ENCODE results near the gene FNDC1.

The FNDC1 gene

DNA sequence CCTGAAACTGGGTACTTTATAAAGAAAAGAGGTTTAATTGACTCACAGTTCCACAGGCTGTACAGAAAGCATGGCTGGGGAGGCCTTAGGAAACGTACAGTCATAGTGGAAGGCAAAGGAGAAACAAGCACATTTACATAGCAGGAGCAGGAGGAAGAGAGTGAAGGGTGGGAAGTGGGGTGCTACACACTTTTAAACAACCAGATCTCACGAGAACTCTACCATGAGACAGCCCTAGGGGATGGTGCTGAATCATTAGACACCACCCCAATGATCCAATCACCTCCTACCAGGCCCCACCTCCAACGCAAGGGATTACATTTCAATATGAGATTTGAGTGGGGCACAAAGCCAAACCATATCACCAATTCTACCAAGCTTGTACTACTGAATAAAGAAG, 7.4 kb upstream of the FNDC1 start:
- DNase-seq (ENCODE audit: low read depth in 2 of 2) = no peak

DNA sequence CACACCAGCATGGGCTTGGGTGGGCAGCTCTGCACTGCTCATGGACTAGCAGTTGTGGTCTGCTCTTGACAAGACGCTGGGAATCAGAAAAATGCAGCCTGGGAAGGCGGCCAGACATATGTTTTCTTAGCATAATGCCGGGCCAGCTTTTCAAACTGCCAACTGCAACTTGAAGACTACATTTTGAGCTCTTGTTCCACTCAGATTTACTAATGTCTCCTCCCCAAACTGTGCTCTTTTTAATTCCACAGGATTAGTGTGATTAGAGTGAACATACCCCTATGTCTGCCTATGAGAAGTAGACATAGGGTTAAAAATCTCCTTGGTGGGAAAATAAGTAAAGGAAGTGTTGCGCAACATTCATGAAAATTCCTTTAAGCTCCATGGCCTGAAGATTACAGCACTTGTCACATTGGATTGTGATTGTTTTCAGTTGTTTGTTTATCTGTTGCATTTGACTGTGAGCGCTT, 5.3 kb upstream of the FNDC1 start:
- no peak for DNase-seq (ENCODE audit: low read depth in 2 of 2)

DNA sequence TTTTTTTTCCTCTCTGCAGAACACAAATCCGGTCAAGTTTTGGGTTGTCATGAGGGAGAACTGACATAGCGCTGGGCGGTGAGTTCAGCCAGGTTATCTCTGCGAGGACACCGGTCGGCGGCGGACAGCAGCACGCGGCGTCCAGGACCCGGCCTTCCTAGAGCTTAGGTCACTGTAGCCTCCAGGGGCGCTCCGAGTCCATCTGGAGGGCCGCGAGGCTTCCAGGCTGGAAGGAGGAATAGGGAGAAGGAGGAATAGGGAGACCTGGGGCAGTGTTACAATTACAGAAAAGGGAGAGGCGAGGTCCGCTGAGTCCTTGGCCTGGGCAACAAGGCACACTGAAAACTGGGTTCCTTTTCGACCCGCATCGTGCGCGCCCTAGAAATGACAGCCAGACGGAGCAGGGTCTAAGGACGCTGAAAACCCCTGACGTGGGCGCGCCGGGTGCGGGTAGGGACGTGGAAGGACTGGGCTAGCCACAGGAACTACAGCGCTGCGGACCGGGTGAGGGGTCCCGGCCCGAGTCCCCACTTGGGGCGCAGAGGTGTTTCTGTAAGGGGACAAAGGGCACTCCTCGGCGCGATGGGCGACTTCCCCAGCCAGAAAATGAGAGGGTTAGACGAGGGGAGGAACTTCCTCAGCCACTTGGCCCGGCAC, 536 bp upstream of the FNDC1 start:
- no peak for DNase-seq (ENCODE audit: low read depth in 2 of 2)

DNA sequence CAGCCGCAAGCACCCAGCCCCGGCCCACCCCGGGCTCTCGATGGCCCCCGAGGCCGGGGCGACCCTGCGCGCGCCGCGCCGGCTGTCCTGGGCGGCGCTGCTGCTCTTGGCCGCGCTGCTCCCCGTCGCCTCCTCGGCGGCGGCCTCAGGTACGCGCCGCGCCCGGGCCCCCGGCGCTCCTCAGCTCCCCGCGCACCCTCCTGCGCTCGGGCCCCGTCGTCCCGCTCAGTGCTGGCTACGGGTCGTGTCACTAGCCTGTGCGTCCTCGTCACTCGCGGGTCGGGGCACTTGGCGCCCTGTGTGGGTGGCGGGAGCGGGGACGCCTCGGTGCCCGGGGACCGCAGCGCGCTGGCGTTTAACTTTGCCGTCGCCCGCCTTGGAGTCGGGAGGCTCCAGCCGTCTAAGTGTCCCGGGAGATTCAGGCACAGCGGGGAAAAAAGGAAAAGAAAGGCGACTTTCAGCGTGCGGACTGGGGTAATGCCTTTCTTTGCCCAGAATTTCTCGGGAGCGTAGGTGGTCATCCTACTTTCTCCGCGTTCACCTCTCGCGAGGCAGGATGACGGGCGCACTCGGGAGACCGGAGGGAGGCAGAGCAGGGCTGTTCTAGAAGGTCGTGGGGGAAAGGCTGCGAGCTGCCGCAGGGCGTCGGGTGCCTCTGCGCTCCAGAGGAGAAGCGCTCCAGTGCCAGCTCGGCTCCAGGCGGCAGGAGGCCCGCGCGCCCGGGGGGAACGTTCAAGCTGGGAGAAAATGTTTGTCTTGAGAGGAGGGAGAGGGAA, 545 bp downstream of the FNDC1 start:
- no peak for DNase-seq (ENCODE audit: low read depth in 2 of 2)

DNA sequence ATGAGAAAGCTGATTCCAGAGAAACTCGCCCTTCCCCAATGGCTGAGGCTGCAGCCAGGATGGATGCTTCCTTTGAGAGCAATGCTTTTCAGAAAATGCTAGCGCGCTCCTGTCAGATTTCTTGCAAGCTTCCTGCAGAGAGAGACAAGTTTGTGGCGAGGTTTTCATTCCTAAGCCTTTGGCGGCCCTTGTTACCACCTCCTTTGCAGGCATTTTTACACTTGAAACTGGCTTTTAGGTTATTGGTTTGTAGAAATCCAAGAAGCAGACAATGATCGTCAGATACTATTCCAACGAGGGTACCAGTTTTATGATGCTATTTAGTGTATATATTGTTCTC, 1.1 kb downstream of the FNDC1 start:
- no peak for DNase-seq (ENCODE audit: low read depth in 2 of 2)

DNA sequence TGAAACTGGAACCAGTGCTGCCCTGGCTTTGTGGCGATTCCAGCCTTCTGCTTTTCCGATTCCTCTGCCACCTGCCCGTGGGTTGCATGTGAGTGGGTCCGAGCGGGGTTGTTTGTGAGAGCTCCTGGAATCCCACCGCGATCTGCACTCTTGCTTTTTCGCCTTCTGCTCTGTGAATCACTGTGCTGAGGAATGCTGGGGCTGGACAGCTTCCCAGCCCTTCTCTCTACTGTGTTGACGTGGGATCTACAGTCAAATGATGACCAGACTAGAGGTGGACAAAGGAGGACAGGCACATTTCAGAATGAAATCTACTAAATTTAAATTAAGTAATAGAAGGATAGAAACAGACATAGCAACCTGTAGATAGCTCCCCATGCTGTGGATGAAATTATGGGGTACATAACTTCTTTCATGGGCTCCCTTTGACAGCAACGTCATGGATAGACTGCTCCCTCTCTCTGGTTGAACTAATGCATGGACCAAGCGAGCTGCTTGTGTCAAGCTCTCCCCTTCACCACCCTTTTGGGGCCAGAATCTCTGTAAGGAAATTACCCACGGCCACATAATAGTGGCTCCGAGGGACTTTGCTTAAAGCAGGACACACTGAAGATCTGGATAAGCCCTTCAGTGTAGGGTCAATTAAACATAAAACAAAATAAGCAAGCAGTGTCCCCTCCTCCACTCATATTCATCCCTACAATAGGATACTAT, 2.0 kb downstream of the FNDC1 start:
- DNase-seq (ENCODE audit: low read depth in 2 of 2) = no peak

DNA sequence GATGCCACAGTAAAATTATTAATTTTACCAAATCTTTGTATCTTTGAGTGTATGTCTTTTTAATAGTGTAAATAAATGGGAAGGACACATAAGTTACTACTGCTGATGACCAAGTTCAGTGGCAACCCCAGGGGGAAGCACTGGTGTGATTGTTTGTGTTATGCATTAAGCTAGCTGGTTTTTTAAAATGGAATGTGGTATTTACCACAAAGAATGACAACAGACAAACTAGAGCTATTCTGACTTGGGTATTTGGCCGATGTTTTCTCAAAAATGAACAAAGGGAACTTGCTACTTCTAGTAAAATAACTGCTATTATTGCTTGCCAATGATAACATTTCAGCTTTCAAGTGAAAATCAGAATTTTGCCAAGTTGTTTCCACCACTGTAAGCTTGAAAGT, 2.9 kb downstream of the FNDC1 start:
- no peak for DNase-seq (ENCODE audit: low read depth in 2 of 2)

DNA sequence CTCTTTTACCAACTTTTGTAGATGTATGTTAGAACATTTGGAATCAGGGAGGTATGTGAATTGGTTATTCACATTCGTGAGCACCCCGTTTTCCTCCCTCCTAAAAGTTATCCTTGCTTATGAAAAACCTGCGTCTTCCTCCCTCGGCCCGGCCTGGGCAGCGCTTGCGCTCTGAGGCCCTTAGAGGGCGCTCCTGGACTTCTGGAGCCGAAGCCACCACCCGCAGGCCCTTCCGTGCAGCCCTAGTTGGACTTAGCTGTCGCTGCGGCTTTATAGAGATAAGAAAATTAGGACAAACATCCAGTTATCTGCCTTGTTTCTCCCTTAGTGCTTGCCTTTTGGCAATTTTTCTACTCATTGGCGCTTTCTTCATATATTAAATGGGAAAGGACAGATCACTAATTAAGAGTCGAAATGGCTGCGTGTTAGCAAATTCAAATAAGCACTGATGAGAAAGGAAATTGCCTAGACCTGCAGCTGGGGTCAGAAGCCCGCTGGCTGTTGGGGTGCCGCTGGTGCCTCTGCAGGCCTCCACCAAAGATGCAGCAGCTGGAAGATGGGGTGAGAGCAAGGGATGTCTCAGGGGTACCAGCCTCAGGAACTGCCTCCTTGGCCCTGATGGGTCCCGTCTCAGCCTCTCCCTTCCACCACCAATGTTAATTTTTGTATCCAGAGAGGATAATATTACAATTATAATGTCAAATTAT, 5.2 kb downstream of the FNDC1 start:
- peak; percentile 18 to 43 for DNase-seq (ENCODE audit: low read depth in 2 of 2)

DNA sequence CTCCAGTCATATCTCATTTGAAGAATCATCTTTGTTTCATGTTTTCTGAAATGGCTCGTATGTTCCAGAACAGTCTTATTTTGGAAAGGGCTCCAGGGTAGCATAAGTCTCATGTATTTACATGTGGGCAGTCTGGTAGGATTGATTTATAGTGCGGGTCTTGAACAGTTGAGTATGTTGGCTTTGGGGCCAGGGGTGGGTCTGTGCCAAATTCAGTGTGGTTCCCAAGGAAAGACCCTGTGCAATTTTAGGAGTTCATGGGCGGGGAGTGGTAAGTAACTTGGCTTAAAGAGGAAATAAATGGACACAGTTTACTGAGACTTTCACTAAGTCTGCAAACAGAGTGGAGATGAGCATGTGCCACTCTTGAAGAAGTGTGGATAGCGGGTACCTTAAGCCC, 7.7 kb downstream of the FNDC1 start:
- DNase-seq (ENCODE audit: low read depth in 2 of 2) = no peak

DNA sequence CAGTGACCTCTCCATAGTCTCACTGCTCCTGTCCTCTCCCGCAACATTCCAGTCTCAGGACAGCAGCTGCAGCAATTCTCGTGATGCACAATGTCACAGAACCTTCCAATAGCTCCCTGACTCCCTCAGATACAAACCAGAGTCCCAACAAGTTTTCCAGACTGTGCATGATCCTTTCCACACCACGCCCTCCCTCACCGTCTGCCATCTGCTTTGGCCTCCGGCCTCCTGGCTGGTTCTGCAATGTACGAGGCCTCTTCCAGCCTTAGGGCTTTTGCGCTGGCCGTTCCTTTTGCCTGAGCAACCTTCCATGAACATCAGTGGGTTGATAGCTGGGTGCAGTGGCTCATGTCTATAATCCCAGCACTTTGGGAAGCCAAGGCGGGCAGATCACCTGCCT, 9.6 kb downstream of the FNDC1 start:
- DNase-seq (ENCODE audit: low read depth in 2 of 2) = no peak

DNA sequence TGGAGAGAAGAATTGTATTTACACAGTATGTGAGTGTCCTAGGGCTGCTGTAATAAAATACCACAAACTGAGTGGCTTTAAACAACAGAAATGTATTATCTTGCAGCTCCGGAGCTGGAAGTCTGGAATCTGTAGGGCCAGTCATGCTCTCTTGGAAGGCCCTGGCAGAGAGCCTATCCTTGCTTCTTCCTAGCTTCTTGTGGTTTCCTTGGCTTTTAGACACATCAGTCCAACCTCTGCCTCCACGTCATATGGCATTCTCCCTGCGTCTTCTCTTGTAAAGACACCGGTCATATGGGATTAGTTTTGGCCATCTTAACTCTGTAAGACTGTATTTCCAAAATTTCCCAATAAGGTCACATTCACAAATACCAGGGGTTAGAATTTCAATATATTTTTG, 10.8 kb downstream of the FNDC1 start:
- no peak for DNase-seq (ENCODE audit: low read depth in 2 of 2)

DNA sequence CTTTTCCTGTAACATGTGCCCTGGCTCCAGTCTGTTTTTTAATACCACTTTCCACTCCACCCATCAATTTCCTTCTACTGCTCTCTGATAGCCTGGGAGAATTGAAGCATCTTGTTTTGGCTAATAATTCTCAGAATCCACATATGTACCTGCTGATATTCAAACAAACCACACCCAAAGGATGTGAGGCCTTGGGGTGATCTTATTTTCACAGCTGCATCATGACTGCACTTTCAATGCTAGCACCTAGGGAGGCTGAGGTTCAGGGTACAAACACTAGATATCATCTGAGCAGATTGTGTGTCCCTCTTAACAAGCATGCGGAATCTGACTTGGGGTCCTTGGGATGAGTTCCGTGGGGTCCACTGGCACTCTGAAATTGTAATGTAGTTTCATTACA, 12.7 kb downstream of the FNDC1 start:
- no peak for DNase-seq (ENCODE audit: low read depth in 2 of 2)

DNA sequence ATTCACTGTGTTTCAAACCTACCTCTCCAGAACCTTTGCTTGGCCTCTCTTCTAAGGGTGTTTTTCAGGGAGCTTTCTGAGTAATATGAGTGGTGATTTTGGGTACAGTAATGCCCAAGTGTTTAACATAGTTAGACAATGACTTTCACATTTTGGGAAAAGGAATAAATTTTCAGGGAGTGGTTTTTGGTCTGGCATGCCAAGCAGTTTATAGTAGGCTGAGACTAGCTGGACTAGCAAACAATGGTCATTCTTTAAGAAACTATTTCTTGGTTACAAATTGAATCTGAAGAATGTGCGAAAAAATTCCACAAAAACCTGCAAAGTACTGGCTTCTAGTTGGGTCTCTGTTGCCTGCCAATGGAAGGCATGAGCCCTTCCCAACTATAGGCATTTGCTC, 15.4 kb downstream of the FNDC1 start:
- DNase-seq (ENCODE audit: low read depth in 2 of 2) = no peak

DNA sequence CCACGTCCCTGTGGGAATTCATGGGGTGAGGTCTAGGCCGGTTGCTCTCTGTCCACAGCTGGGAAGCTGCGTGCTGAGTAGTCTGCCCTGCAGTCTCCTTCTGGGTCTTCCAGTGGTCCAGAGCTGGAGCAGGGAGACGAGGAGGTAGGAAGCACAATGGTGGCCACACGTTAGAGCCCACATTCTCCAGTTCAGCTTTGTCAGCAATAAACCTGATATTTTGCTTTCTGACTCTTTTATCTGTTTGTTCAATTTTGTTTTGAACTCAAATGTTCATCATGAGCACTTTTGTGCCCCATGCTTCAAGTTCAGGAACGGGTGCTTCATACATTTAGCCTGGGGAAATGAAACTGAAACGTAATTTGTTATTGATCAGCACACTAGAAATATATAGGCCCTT, 21.3 kb downstream of the FNDC1 start:
- no peak for DNase-seq (ENCODE audit: low read depth in 2 of 2)

DNA sequence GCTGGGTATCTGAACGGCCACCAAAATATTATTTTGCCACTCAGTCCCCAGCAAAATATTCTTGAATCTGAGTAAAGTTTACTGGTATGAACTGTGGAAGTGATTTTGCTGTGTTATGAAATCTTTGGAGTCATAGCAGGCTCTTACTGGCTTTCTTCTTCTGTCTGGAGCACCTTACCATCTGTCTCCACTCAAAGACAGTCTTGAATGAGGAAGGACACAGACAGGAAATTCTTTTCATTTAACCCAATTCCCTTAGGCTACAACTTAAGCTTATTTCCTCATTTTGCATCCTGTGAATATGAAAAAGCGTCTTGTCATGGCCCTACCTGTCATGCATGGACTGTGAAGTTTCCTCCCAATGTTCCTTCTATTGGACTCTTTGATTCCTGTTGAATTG, 24.7 kb downstream of the FNDC1 start:
- DNase-seq (ENCODE audit: low read depth in 2 of 2) = no peak

DNA sequence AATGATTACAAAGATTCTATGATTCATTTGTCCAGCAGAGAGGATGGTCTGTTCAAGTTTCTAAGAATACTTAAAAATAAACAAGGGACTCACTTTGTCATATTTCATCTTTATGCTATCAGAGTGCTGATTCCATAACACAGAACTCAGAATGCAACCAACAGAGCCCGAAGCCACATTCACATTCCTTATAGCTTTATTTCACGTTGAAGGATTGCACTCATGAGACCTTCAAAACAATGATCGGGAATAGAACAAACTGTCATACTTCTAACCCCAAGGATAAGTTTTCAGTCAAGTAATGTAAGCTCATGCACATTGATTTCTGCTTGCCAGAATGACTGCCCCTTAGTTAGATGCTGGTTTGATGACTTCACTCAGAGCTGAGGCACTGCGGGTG, 25.2 kb downstream of the FNDC1 start:
- DNase-seq (ENCODE audit: low read depth in 2 of 2) = no peak

DNA sequence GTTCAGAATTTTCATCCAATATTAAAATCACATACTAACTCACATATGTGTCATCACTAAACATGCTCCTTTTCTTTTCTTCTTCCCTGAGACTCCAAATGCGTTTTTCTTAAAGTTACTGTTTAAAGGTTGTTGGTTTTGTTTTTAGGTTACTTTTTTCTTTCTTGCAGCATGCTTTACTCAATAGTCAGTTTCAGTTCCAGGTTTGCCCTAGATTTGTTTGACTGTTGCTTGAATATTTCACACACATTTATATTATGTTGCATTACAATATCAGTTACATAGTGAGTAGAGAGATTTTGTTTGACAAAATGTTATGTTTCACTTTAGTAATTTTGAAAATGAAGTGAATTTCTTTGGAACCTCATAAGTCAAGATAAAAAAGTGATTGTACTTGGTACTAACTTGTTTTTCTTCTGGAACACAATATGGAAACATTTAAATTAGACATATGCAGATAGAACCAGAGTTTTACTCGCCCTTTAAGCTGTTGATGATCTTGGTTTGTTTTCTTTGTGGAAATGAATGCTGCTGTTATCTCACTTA, 27.3 kb downstream of the FNDC1 start:
- no peak for DNase-seq (ENCODE audit: low read depth in 2 of 2)

DNA sequence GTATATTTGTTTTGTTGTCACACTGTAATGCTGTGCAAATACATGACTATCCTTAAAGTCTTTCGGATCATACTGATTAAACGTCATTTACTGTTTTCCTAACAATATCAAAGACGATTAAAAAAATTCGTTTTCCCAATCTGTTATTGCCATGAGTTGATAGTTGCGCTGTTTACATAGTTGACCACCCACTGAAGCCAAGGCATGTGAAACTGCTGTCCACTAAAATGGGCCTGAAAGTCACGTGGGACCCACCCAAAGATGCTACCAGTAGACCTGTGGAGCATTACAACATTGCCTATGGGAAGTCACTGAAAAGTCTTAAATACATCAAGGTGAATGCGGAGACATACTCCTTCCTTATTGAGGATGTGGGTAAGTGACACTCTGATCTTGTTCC, 28.1 kb downstream of the FNDC1 start:
- DNase-seq (ENCODE audit: low read depth in 2 of 2) = no peak

DNA sequence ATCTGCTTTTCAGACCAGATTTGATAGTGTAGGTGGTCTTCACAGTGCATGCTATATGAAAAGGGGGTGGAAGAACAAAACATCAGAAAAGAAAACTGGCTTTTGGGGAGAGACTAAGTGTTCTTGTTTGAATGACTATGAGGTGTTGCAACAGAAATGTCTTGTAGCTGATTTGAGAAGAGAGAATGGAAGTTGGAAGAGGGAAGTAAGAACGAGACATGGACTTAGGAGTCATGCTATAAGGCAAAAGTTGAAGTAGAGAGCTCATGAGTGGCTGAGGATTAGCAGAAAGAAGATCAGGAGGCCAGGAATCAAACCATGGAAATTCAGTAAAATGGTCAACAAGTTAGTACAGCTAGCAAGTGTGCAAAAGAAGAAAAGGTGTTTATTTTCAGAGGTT, 32.1 kb downstream of the FNDC1 start:
- DNase-seq (ENCODE audit: low read depth in 2 of 2) = no peak

DNA sequence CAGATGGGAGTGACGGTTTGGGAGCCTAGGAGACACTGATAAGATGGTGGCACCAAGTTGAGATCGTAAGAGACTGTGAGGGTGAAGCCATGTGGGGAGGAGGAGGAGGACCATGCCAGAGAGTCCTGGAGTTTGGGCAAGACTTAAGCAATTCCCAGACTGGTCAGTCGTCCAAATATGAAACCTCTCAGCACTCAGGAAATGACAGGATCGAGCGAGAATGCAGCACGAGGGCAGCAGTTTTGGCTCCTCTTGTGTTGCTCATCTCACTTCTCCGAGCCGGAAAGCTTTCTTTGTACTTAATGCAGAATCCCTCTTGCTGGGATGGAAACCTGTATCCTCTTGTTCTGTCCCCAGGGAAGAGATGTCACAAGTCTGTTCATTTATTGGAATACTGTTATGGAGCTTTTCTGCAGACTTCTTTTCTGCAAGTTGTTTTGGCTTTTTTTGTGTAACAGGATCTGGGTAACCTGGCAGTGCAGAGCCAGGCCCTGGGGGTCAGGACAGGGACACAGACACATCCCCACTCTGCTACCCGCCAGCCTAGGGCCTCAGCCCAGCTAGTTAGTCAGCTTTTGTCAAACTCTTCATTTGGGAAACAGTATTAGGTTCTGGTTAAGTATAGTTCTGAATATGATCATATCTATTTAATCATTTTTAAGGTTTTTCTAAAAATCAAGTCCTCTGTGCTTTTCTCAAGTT, 34.3 kb downstream of the FNDC1 start:
- DNase-seq (ENCODE audit: low read depth in 2 of 2) = no peak

DNA sequence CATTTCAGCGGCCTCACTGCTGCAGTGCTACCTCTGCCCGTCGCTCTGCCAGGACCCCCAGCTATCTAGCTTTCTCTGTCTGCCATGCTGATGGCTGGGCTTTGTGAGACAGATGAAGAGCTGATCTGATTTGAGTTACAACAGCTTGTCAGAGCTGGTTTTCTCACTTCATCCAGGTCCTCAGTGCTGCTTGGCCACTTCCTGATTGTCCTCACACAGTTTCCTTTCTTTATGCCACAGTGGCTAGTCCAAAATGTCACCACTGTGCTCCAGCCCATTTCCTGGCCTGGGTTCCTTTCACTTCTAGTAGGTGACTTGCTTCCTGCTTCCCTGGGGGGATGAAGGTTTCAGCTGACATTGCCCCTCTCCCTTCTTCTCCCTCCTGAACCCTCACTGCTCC, 35.4 kb downstream of the FNDC1 start:
- DNase-seq (ENCODE audit: low read depth in 2 of 2) = no peak

DNA sequence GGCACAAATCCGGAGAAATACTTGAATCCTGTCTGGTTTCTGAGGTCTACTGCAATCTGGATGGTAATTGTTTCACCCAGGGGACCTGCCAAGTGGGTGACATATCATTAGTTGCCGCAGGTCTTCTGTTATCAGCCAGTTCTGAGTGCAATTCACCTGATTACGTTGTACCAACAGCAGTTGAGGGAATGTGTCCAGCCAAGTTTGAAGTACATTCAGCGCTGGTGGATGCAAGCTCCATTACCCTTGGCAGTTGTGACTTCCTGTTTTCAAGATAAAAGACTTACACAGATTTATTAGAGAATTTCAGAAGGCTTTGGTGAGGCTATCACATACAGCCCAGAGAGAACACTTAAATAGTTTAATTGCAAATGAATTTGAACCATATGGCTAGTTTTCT, 42.8 kb downstream of the FNDC1 start:
- no peak for DNase-seq (ENCODE audit: low read depth in 2 of 2)

Data from stimulated activated CD4-positive, alpha-beta T cell treated with anti-CD3 and anti-CD28 coated beads, Interleukin-1b, Interleukin-23, amount 100 ng/mL, for 1 hour (primary cell).